ENCODE data around the gene AUTS2.
A peak's percentile ranks its signal among the peaks of the same experiment; 100 is the strongest.

AUTS2 gene

DNA sequence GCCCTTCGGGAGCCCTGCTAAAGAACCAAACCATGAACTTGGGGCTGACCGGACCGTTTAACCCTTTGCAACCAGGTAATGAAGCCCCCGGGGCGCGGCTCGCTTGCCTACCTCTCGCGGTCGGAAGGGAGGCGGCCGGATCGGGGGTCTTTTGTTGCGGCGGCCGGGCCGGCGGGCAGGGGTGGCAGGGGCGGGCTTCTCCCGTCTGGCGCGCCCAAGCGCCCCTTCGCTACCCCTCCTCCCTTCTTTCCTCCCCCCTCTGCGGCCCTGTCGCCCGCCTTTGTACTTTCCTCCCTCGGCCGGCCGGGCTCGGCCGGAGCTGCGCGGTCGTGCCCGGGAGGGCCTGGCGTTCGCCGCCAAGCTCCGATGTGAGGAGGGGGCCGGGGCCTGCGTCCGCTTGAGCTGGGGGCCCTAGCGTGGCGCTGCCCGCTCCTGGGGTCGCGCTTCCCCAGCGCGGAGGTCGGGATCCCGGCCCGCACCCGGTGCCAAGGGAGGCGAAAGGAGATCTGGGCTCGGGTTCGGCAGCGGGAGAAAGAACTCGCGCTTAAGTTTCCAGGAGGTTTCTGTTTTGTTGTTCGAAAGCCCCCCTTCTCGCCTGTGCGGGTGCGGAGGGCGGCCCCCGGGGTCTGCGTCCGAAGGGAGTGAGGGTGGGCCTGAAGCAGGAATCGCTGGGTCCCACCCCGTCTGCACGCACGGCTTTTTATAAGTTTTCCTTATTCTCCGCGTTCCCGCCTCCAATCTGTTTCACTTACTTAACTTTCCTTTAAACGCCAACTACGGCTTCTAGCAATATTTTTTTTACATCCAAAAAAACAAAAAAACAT is 1096.9 kb downstream of the AUTS2 start:
- peaks cover 56% of the 10 kb centered on the region for H3K27me3 Mint-ChIP-seq
- peaks cover 3% of the 10 kb centered on the region for H3K36me3 Mint-ChIP-seq (ENCODE audit: low read depth)
- H3K4me1 Mint-ChIP-seq (ENCODE audit: low read depth) = peaks cover 19% of the 10 kb centered on the region
- DNase-seq = peak; percentile 38
- peak overlapping the region; percentile 82 for H3K4me3 Mint-ChIP-seq
- H3K27ac Mint-ChIP-seq = peak overlapping the region; percentile 69
- no peaks in the 10 kb centered on the region for H3K9me3 Mint-ChIP-seq

GRCh38 chr7:70695795-70696083 is 1097.5 kb downstream of the AUTS2 start:
- Mint-ChIP-seq H3K9me3 (no peaks in the 10 kb centered on the region), H3K36me3 (ENCODE audit: low read depth) (peaks cover 3% of the 10 kb centered on the region), H3K4me1 (ENCODE audit: low read depth) (peaks cover 19% of the 10 kb centered on the region), H3K4me3 (peak overlapping the region; percentile 82), H3K27ac (peak overlapping the region; percentile 69), H3K27me3 (peaks cover 56% of the 10 kb centered on the region)
- DNase-seq = no peak

DNA sequence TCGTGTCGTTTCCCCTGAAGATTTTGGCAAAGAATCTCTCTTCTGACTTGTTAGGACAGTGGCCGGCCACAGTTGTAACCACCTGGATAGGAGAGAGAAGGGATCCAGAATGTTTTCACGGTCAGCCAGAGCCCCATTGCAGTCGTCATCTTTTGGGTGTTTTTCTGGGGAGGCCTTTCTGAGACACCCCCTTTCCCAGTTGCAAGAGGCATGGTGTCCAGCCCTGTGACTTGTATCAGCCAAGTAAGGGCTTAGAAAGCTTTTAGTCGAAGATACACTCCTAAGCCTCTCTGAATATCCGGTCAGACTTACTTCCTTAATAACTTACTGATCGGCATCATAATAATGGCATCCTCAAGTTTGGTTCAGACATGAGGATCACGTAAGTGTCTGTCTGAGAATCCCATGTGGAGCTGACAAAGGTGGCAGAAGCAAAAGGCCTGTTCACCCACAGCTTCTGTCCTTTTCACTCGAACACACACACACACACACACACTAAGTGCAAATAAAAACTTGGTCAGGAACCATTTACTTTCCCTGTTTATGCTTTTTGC is 1098.0 kb downstream of the AUTS2 start:
- H3K27me3 Mint-ChIP-seq = peaks cover 56% of the 10 kb centered on the region
- no peak overlapping the region for H3K27ac Mint-ChIP-seq
- H3K4me1 Mint-ChIP-seq (ENCODE audit: low read depth) = peaks cover 19% of the 10 kb centered on the region
- H3K36me3 Mint-ChIP-seq (ENCODE audit: low read depth) = peaks cover 3% of the 10 kb centered on the region
- DNase-seq = no peak
- no peaks in the 10 kb centered on the region for H3K9me3 Mint-ChIP-seq
- peak overlapping the region; percentile 82 for H3K4me3 Mint-ChIP-seq

DNA sequence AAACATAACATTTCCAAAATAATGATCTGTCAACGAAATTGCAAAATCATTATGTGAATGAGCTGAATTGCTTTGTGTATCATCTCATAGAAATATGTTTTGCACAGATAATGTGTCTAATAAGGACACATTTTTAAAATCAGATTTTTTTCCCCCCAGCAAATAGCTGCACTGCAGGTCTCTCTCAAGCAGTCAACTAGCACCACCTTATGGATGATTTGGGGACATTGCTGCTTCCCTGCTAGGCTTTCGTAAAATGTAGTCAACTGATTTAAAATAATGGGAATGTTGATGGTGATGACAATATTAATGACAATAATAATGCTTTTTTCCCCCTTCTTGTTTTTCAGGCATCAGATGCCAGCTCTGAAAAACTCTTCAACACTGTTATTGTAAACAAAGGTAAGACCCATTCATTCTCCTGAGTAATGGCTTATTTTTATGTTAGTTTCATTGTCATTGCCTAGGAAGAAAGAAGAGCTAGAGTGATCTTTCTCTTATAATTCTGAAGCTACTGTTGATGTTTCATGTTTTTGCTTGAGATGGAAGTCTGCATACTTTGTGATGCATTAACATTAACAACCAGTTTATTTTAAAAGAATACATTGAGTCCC is 1100.1 kb downstream of the AUTS2 start:
- peaks cover 43% of the 10 kb centered on the region for H3K27me3 Mint-ChIP-seq
- no peak overlapping the region for H3K27ac Mint-ChIP-seq
- peaks cover 19% of the 10 kb centered on the region for H3K4me1 Mint-ChIP-seq (ENCODE audit: low read depth)
- DNase-seq = no peak
- H3K9me3 Mint-ChIP-seq = no peaks in the 10 kb centered on the region
- H3K36me3 Mint-ChIP-seq (ENCODE audit: low read depth) = peaks cover 3% of the 10 kb centered on the region
- no peak overlapping the region for H3K4me3 Mint-ChIP-seq

- peaks cover 3% of the 10 kb centered on the region for H3K36me3 Mint-ChIP-seq (ENCODE audit: low read depth)
- no peak for DNase-seq
- H3K9me3 Mint-ChIP-seq = no peaks in the 10 kb centered on the region
- H3K4me3 Mint-ChIP-seq = no peak overlapping the region
- H3K4me1 Mint-ChIP-seq (ENCODE audit: low read depth) = peaks cover 17% of the 10 kb centered on the region
- H3K27me3 Mint-ChIP-seq = peaks cover 39% of the 10 kb centered on the region
- no peak overlapping the region for H3K27ac Mint-ChIP-seq
Measured at GRCh38 chr7:70699271-70699670, 1101.0 kb downstream of the AUTS2 start.

GRCh38 chr7:70700055-70700940 is 1102.0 kb downstream of the AUTS2 start:
- no peaks in the 10 kb centered on the region for H3K9me3 Mint-ChIP-seq
- H3K27me3 Mint-ChIP-seq = peaks cover 36% of the 10 kb centered on the region
- H3K27ac Mint-ChIP-seq = no peak overlapping the region
- peaks cover 3% of the 10 kb centered on the region for H3K36me3 Mint-ChIP-seq (ENCODE audit: low read depth)
- DNase-seq = no peak
- H3K4me1 Mint-ChIP-seq (ENCODE audit: low read depth) = peaks cover 15% of the 10 kb centered on the region
- H3K4me3 Mint-ChIP-seq = no peak overlapping the region

- Mint-ChIP-seq H3K36me3 (ENCODE audit: low read depth) (no peaks in the 10 kb centered on the region), H3K27ac (no peak overlapping the region), H3K27me3 (peaks cover 30% of the 10 kb centered on the region), H3K4me1 (ENCODE audit: low read depth) (peaks cover 9% of the 10 kb centered on the region), H3K4me3 (no peak overlapping the region), H3K9me3 (no peaks in the 10 kb centered on the region)
- no peak for DNase-seq
Measured at GRCh38 chr7:70700941-70701425, 1102.7 kb downstream of the AUTS2 start.

- Mint-ChIP-seq H3K27ac (no peak overlapping the region), H3K27me3 (peaks cover 25% of the 10 kb centered on the region), H3K4me1 (ENCODE audit: low read depth) (peaks cover 11% of the 10 kb centered on the region), H3K4me3 (no peak overlapping the region), H3K36me3 (ENCODE audit: low read depth) (no peaks in the 10 kb centered on the region), H3K9me3 (no peaks in the 10 kb centered on the region)
- no peak for DNase-seq
Measured at GRCh38 chr7:70701477-70701876, 1103.2 kb downstream of the AUTS2 start.

GRCh38 chr7:70701991-70702390 is 1103.7 kb downstream of the AUTS2 start:
- no peak overlapping the region for H3K27ac Mint-ChIP-seq
- H3K36me3 Mint-ChIP-seq (ENCODE audit: low read depth) = no peaks in the 10 kb centered on the region
- peaks cover 8% of the 10 kb centered on the region for H3K4me1 Mint-ChIP-seq (ENCODE audit: low read depth)
- H3K27me3 Mint-ChIP-seq = peaks cover 19% of the 10 kb centered on the region
- H3K9me3 Mint-ChIP-seq = no peaks in the 10 kb centered on the region
- DNase-seq = no peak
- no peak overlapping the region for H3K4me3 Mint-ChIP-seq

DNA sequence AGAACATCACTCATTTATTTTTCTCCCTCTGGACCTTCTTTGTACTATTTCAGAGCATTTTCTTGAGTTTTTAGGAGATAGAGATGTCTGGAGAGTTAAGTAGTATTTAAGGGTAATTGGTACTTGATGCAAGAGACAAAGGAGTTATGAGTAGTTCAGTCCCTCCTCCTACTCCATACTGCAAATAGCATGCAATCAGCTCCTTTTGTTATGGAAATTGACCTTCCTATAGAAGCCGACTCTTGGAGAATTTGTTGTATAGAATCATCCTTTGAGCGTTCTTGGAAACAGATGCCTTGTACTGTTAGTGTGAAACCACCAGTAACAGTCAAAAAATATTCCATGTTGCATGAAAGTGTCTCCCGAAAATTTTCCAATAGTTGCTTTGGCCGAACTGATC is 1105.5 kb downstream of the AUTS2 start:
- Mint-ChIP-seq H3K4me3 (no peak overlapping the region), H3K9me3 (no peaks in the 10 kb centered on the region), H3K4me1 (ENCODE audit: low read depth) (peaks cover 10% of the 10 kb centered on the region), H3K27ac (no peak overlapping the region), H3K27me3 (peaks cover 2% of the 10 kb centered on the region), H3K36me3 (ENCODE audit: low read depth) (no peaks in the 10 kb centered on the region)
- DNase-seq = no peak

DNA sequence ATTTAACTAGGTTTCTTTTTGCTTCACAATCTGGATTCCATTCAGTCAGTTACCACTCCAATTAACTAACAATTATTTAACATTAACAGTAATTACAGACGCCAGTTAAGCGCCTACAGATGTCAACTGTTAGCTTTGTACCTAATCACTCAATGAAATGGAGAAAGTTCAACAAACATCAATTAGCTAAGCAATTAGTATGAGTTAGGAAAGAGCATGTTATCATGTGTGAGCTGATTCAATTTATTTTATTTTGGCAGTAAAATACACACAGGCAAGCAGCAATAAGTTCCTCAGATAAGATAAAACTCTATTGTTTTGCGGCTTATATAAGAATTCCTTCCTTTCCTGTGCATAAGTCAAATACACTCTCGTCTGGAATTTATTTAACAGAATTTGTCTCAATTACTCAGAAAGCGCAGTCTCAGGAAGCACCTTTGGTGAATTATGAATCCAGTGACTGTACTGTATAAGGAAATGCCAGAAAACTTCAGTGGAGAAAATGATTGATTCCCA is 1106.6 kb downstream of the AUTS2 start:
- no peak for DNase-seq
- no peak overlapping the region for H3K27ac Mint-ChIP-seq
- no peaks in the 10 kb centered on the region for H3K9me3 Mint-ChIP-seq
- no peaks in the 10 kb centered on the region for H3K36me3 Mint-ChIP-seq (ENCODE audit: low read depth)
- no peak overlapping the region for H3K4me3 Mint-ChIP-seq
- no peaks in the 10 kb centered on the region for H3K27me3 Mint-ChIP-seq
- peaks cover 13% of the 10 kb centered on the region for H3K4me1 Mint-ChIP-seq (ENCODE audit: low read depth)

- H3K36me3 Mint-ChIP-seq (ENCODE audit: low read depth) = no peaks in the 10 kb centered on the region
- H3K27me3 Mint-ChIP-seq = no peaks in the 10 kb centered on the region
- DNase-seq = no peak
- no peak overlapping the region for H3K27ac Mint-ChIP-seq
- H3K4me3 Mint-ChIP-seq = no peak overlapping the region
- peaks cover 18% of the 10 kb centered on the region for H3K4me1 Mint-ChIP-seq (ENCODE audit: low read depth)
- no peaks in the 10 kb centered on the region for H3K9me3 Mint-ChIP-seq
Measured at GRCh38 chr7:70706204-70706603, 1107.9 kb downstream of the AUTS2 start.

GRCh38 chr7:70706698-70707097 is 1108.4 kb downstream of the AUTS2 start:
- Mint-ChIP-seq H3K4me1 (ENCODE audit: low read depth) (peaks cover 17% of the 10 kb centered on the region), H3K36me3 (ENCODE audit: low read depth) (no peaks in the 10 kb centered on the region), H3K27ac (no peak overlapping the region), H3K4me3 (no peak overlapping the region), H3K27me3 (no peaks in the 10 kb centered on the region), H3K9me3 (no peaks in the 10 kb centered on the region)
- DNase-seq = no peak

DNA sequence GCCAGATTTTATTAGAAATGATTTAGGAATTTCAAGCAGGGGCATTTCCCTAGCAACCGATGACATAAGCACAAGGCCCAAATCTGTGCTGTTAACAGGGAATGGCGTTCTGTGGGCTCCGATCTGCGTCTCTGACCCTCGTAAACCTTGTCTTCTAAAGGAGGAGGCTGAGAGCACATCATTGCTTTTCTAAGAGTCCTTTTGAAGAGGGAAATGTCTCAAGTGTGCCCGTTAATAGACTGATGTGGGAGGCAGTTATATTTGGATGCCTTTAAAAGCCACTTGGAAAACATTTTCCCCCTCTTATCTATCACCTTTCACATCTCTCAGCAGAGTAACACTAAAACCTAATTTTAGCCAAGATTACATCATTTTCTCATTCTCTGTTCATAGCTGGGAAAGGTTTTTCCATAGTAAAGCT is 1109.6 kb downstream of the AUTS2 start:
- H3K27me3 Mint-ChIP-seq = no peaks in the 10 kb centered on the region
- no peak overlapping the region for H3K4me3 Mint-ChIP-seq
- peaks cover 17% of the 10 kb centered on the region for H3K4me1 Mint-ChIP-seq (ENCODE audit: low read depth)
- no peak for DNase-seq
- H3K27ac Mint-ChIP-seq = no peak overlapping the region
- H3K36me3 Mint-ChIP-seq (ENCODE audit: low read depth) = no peaks in the 10 kb centered on the region
- H3K9me3 Mint-ChIP-seq = no peaks in the 10 kb centered on the region

Measured in activated T-cell treated with anti-CD3 and anti-CD28 coated beads, Interleukin-2, amount 50 U/mL, for 24 hours (primary cell).